GM21360 (cell line): ENCODE data around the gene RPS6KA1.
"Not testable (repeated sequence)": the region's sequence is repeated elsewhere in the genome, so short reads cannot be mapped to it uniquely, and the experiment has no call there.

ENCODE experiments used
- ATAC-seq: cut with Tn5 transposase; IDR thresholded peaks from one replicate; pipeline ENCODE4 v1.9.1; 2021; ENCODE audit warnings: mild to moderate bottlenecking, moderate library complexity; ENCODE audit not compliant: unreplicated experiment

Gene RPS6KA1

GRCh38 chr1:26552720-26553119, 23.2 kb downstream of the RPS6KA1 start:
- ATAC-seq: no peak

- no peak for ATAC-seq
Measured at GRCh38 chr1:26553942-26554682, 24.6 kb downstream of the RPS6KA1 start.

GRCh38 chr1:26554781-26555180, 25.2 kb downstream of the RPS6KA1 start:
- ATAC-seq: no peak

- no peak for ATAC-seq
Measured at GRCh38 chr1:26555550-26555981, 26.0 kb downstream of the RPS6KA1 start.

GRCh38 chr1:26556111-26556510, 26.6 kb downstream of the RPS6KA1 start:
- no peak for ATAC-seq

- ATAC-seq: no peak
Measured at GRCh38 chr1:26557008-26557407, 27.4 kb downstream of the RPS6KA1 start.

- ATAC-seq: no peak
Measured at GRCh38 chr1:26558685-26559048, 29.1 kb downstream of the RPS6KA1 start.

- no peak for ATAC-seq
Measured at GRCh38 chr1:26560403-26560780, 30.8 kb downstream of the RPS6KA1 start.

- no peak for ATAC-seq
Measured at GRCh38 chr1:26570287-26570686, 40.7 kb downstream of the RPS6KA1 start.

- no peak for ATAC-seq
Measured at GRCh38 chr1:26571381-26571780, 41.8 kb downstream of the RPS6KA1 start.

GRCh38 chr1:26574018-26574417, 44.5 kb downstream of the RPS6KA1 start:
- ATAC-seq: no peak

GRCh38 chr1:26574719-26575251, 45.2 kb downstream of the RPS6KA1 start:
- ATAC-seq: no peak

- no peak for ATAC-seq
Measured at GRCh38 chr1:26575348-26575747, 45.8 kb downstream of the RPS6KA1 start.

- ATAC-seq: no peak
Measured at GRCh38 chr1:26578167-26578566, 48.6 kb downstream of the RPS6KA1 start.

- no peak for ATAC-seq
Measured at GRCh38 chr1:26579681-26580111, 50.1 kb downstream of the RPS6KA1 start.

- no peak for ATAC-seq
Measured at GRCh38 chr1:26580116-26580515, 50.6 kb downstream of the RPS6KA1 start.

GRCh38 chr1:26581287-26581651, 51.7 kb downstream of the RPS6KA1 start:
- no peak for ATAC-seq

- no peak for ATAC-seq
Measured at GRCh38 chr1:26582053-26582835, 52.7 kb downstream of the RPS6KA1 start.

- no peak for ATAC-seq
Measured at GRCh38 chr1:26582836-26583460, 53.4 kb downstream of the RPS6KA1 start.

GRCh38 chr1:26583646-26584485, 54.3 kb downstream of the RPS6KA1 start:
- no peak for ATAC-seq

GRCh38 chr1:26584588-26584987, 55.0 kb downstream of the RPS6KA1 start:
- not testable (repeated sequence) for ATAC-seq
